Measurements from ENCODE around the gene PDZD4. TPM values are rescaled to one million over a fixed set of nuclear protein-coding genes. Genes with fewer than 3 reads are reported as not detected.

Gene PDZD4
- polyA plus RNA-seq, 1 donor (not counting 4 experiments of a cell fraction or from before 2014, with no cell fraction given): 0.05 TPM

GRCh38 chrX:153782313-153782712 is 48.0 kb downstream of the PDZD4 start:
- Histone ChIP-seq H3K36me3 (ENCODE audit: control insufficient read depth in 2 of 2, extremely low read depth in 1 of 2, insufficient read depth in 2 of 2, low read length in 2 of 2) (no peaks in the 10 kb centered on the region), H3K9me3 (ENCODE audit: control insufficient read depth, low read depth, low read length) (no peaks in the 10 kb centered on the region), H3K27ac (ENCODE audit: control insufficient read depth, insufficient read depth, low read length) (no peak overlapping the region), H3K27me3 (ENCODE audit: control insufficient read depth, extremely low read depth, insufficient read depth, low read length) (no peaks in the 10 kb centered on the region), H4K20me1 (ENCODE audit: control insufficient read depth, extremely low read depth, insufficient read depth, low read length) (no peaks in the 10 kb centered on the region), H2AFZ (ENCODE audit: control insufficient read depth, low read length) (no peak overlapping the region), H3K4me2 (ENCODE audit: control insufficient read depth, extremely low read depth, insufficient read depth, low read depth, low read length) (no peak overlapping the region), H3K9me1 (ENCODE audit: control insufficient read depth, extremely low read depth, insufficient read depth, low read length) (no peaks in the 10 kb centered on the region), H3K9ac (ENCODE audit: control insufficient read depth, extremely low read depth, insufficient read depth, low read length) (no peak overlapping the region), H3K79me2 (ENCODE audit: control insufficient read depth, insufficient read depth, low read length) (no peaks in the 10 kb centered on the region), H3K4me3 (ENCODE audit: control insufficient read depth in 2 of 3, extremely low read depth in 1 of 3, insufficient read depth in 2 of 3, low read depth in 1 of 3, low read length in 3 of 3) (no peak overlapping the region), H3K4me1 (ENCODE audit: control insufficient read depth, extremely low read depth, insufficient read depth, low read length) (peaks cover 7% of the 10 kb centered on the region)
- FAIRE-seq: no peak
- TF ChIP-seq, protein P1, sequence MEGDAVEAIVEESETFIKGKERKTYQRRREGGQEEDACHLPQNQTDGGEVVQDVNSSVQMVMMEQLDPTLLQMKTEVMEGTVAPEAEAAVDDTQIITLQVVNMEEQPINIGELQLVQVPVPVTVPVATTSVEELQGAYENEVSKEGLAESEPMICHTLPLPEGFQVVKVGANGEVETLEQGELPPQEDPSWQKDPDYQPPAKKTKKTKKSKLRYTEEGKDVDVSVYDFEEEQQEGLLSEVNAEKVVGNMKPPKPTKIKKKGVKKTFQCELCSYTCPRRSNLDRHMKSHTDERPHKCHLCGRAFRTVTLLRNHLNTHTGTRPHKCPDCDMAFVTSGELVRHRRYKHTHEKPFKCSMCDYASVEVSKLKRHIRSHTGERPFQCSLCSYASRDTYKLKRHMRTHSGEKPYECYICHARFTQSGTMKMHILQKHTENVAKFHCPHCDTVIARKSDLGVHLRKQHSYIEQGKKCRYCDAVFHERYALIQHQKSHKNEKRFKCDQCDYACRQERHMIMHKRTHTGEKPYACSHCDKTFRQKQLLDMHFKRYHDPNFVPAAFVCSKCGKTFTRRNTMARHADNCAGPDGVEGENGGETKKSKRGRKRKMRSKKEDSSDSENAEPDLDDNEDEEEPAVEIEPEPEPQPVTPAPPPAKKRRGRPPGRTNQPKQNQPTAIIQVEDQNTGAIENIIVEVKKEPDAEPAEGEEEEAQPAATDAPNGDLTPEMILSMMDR (optimal IDR thresholded peaks at IDR 0.05 in 1 of 3, IDR thresholded peaks at IDR 0.05 in 1 of 3, conservative IDR thresholded peaks at IDR 0.05 in 1 of 3; ENCODE audit: extremely low read depth in 1 of 3, insufficient read depth in 2 of 3, low read length in 3 of 3): peak in 1 of 3 experiments; percentile 11
- no peak for TF ChIP-seq EZH2 (IDR thresholded peaks at IDR 0.05; ENCODE audit: low read length)
- dilution Hi-C loops (cut with MboI; ENCODE audit: extremely low pct_ligation_motif_present, low sequenced_read_pairs): no loop called here
- no peak for DNase-seq (ENCODE audit: low read depth, low spot score)

DNA sequence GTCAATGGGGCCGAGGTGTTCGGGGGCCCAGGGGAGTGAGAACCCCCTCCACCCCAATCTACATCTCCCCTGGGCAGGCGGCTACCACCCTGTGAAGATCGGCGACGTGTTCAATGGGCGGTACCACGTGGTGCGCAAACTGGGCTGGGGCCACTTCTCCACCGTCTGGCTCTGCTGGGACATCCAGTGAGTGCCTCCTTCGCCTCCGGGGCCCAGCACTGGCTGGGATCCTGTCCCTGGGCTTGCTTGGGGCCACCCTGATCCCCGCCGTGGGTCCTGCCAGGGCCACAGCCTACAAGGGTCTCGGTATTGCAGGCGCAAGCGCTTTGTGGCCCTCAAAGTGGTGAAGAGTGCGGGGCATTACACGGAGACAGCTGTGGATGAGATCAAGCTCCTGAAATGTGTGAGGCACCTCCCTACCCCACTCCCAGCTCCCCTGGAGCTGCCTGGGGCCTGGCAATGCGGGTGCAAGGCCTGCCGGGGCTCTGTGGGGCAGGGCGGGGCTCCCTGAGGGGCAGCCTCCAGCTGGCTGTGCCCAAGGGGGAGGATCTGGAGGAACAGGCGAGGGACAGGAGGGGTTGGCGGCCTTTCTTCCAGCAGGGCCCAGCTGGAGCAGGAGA is 48.8 kb downstream of the PDZD4 start:
- no peaks in the 10 kb centered on the region for H4K20me1 ChIP-seq (ENCODE audit: control insufficient read depth, extremely low read depth, insufficient read depth, low read length)
- dilution Hi-C loops (cut with MboI; ENCODE audit: extremely low pct_ligation_motif_present, low sequenced_read_pairs): no loop called here
- H3K79me2 ChIP-seq (ENCODE audit: control insufficient read depth, insufficient read depth, low read length): no peaks in the 10 kb centered on the region
- no peaks in the 10 kb centered on the region for H3K9me3 ChIP-seq (ENCODE audit: control insufficient read depth, low read depth, low read length)
- FAIRE-seq: no peak
- no peak overlapping the region for H3K9ac ChIP-seq (ENCODE audit: control insufficient read depth, extremely low read depth, insufficient read depth, low read length)
- H3K9me1 ChIP-seq (ENCODE audit: control insufficient read depth, extremely low read depth, insufficient read depth, low read length): no peaks in the 10 kb centered on the region
- TF ChIP-seq, protein P1 (optimal IDR thresholded peaks at IDR 0.05 in 1 of 3, IDR thresholded peaks at IDR 0.05 in 1 of 3, conservative IDR thresholded peaks at IDR 0.05 in 1 of 3; ENCODE audit: extremely low read depth in 1 of 3, insufficient read depth in 2 of 3, low read length in 3 of 3): no peak
- TF ChIP-seq EZH2 (IDR thresholded peaks at IDR 0.05; ENCODE audit: low read length): no peak
- no peak overlapping the region for H3K4me3 ChIP-seq (ENCODE audit: control insufficient read depth in 2 of 3, extremely low read depth in 1 of 3, insufficient read depth in 2 of 3, low read depth in 1 of 3, low read length in 3 of 3)
- H3K27me3 ChIP-seq (ENCODE audit: control insufficient read depth, extremely low read depth, insufficient read depth, low read length): no peaks in the 10 kb centered on the region
- H3K4me2 ChIP-seq (ENCODE audit: control insufficient read depth, extremely low read depth, insufficient read depth, low read depth, low read length): no peak overlapping the region
- no peak for DNase-seq (ENCODE audit: low read depth, low spot score)
- peaks cover 7% of the 10 kb centered on the region for H3K4me1 ChIP-seq (ENCODE audit: control insufficient read depth, extremely low read depth, insufficient read depth, low read length)
- no peaks in the 10 kb centered on the region for H3K36me3 ChIP-seq (ENCODE audit: control insufficient read depth in 2 of 2, extremely low read depth in 1 of 2, insufficient read depth in 2 of 2, low read length in 2 of 2)
- no peak overlapping the region for H3K27ac ChIP-seq (ENCODE audit: control insufficient read depth, insufficient read depth, low read length)
- H2AFZ ChIP-seq (ENCODE audit: control insufficient read depth, low read length): no peak overlapping the region

Measured in keratinocyte (primary cell).